ENCODE results near the gene FTSJ3. TPM values are rescaled to one million over a fixed set of nuclear protein-coding genes. Genes with fewer than 3 reads are reported as not detected.
A peak's percentile ranks its signal among the peaks of the same experiment; 100 is the strongest.

Gene FTSJ3
- total and polyA plus RNA-seq, 2 of the 13 experiments (the other 11 are each of a cell fraction or from before 2014, with no cell fraction given) = 26.0 to 64.2 TPM

DNA sequence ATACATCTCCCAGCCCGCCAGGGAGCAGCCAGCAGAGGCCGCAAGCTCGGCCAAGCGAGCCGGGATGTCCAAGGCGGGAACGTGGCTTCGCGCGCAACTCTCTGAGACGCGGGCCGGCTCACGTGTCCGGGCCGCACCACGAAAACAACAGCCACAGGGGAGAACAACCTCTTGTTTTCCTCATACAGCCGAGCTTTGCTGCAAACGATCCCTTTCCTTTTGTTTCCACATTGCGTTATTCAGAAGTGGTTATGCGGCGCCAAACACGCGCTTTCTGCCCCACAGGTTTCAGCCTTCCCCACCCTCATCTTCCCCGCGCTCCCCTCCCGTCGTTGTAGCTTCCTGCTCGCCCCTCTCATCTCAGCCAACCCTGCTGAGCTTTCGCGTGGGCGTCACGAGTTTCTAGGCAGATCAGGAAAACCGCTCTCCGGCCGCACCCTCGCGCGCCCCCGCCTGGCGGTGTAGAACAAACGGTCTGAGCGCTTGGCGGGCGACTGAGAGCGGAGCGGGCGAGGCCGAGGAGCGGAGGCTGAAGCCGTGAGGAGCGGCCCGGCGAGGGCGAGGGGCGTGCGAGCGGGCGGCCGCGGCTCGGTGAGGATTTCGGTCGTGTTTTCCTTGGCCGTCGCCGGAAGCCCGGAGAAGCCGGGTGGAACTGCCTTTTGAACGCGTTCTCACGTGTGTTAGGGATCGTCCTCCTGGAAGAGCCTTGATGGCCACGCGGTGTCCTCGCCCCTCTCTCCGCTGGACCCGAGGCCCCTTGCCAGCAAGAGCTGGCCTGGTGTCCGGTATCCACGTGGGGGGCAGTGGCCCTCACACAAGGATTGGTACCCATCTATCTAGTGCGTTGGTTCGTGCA is 21.6 kb upstream of the FTSJ3 start (continued):
- peak; percentile 99 for TF ChIP-seq PRDM10 (CRISPR knock-in tag; IDR thresholded peaks at IDR 0.05; ENCODE audit: low read depth)
- TF ChIP-seq RFXAP (CRISPR knock-in tag; IDR thresholded peaks at IDR 0.05; ENCODE audit: borderline replicate concordance) = peak; percentile 100
- TF ChIP-seq USF2 (IDR thresholded peaks at IDR 0.05; ENCODE audit: low read depth, low read length) = peak; percentile 38
- peak; percentile 60; the same call in 1 of the 2 replicates for TF ChIP-seq USF2 (CRISPR knock-in tag; IDR thresholded peaks at IDR 0.05; ENCODE audit: borderline replicate concordance)
- TF ChIP-seq, protein P1, sequence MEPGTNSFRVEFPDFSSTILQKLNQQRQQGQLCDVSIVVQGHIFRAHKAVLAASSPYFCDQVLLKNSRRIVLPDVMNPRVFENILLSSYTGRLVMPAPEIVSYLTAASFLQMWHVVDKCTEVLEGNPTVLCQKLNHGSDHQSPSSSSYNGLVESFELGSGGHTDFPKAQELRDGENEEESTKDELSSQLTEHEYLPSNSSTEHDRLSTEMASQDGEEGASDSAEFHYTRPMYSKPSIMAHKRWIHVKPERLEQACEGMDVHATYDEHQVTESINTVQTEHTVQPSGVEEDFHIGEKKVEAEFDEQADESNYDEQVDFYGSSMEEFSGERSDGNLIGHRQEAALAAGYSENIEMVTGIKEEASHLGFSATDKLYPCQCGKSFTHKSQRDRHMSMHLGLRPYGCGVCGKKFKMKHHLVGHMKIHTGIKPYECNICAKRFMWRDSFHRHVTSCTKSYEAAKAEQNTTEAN (CRISPR knock-in tag; conservative IDR thresholded peaks at IDR 0.05) = no peak
- TF ChIP-seq ZNF547 (CRISPR knock-in tag; IDR thresholded peaks at IDR 0.05) = 0 out of 2 replicates have a peak, but pooled peaks have one; percentile 20
- TF ChIP-seq BHLHE40 (IDR thresholded peaks at IDR 0.05; ENCODE audit: low read length) = peak; percentile 91
- TF ChIP-seq IRF2 (CRISPR knock-in tag; IDR thresholded peaks at IDR 0.05) = 0 out of 2 replicates have a peak, but pooled peaks have one; percentile 23
- TF ChIP-seq NFYC (CRISPR knock-in tag; IDR thresholded peaks at IDR 0.05) = peak; percentile 80
- no peak; the same call in 1 of the 2 replicates for TF ChIP-seq KDM2A (CRISPR knock-in tag; IDR thresholded peaks at IDR 0.05; ENCODE audit: borderline replicate concordance, low read depth)
- TF ChIP-seq LCORL (IDR thresholded peaks at IDR 0.05) = no peak
- no peak for TF ChIP-seq LCORL (CRISPR knock-in tag; IDR thresholded peaks at IDR 0.05)
- TF ChIP-seq TEAD3 (CRISPR knock-in tag; optimal IDR thresholded peaks at IDR 0.05; ENCODE audit: borderline replicate concordance) = no peak
- peak; percentile 83 for TF ChIP-seq CREM (IDR thresholded peaks at IDR 0.05)
- TF ChIP-seq CREM (CRISPR knock-in tag; IDR thresholded peaks at IDR 0.05) = peak; percentile 49; the same call in 1 of the 2 replicates
- TF ChIP-seq ZNF260 (CRISPR knock-in tag; IDR thresholded peaks at IDR 0.05; ENCODE audit: borderline replicate concordance, low read depth) = no peak
- TF ChIP-seq POLR2G (IDR thresholded peaks at IDR 0.05; ENCODE audit: low read depth, low read length) = no peak
- no peak for TF ChIP-seq NCOA1 (CRISPR knock-in tag; IDR thresholded peaks at IDR 0.05)
- peak; percentile 50; the same call in 1 of the 2 replicates for TF ChIP-seq RCOR2 (CRISPR knock-in tag; IDR thresholded peaks at IDR 0.05)
- no peak for TF ChIP-seq POLR2A (IDR thresholded peaks at IDR 0.05; ENCODE audit: insufficient read depth in 1 of 2, low read depth in 2 of 2, low read length in 2 of 2)
- no peak for TF ChIP-seq ELK4 (CRISPR knock-in tag; IDR thresholded peaks at IDR 0.05; ENCODE audit: borderline replicate concordance)
- TF ChIP-seq NPAS2 (CRISPR knock-in tag; IDR thresholded peaks at IDR 0.05; ENCODE audit: borderline replicate concordance) = no peak
- TF ChIP-seq ZBTB20 (CRISPR knock-in tag; IDR thresholded peaks at IDR 0.05; ENCODE audit: borderline replicate concordance, low read depth) = no peak

Measured in HepG2 (cell line).